Measurements from ENCODE around the gene COA8. TPM values are rescaled to one million over a fixed set of nuclear protein-coding genes. Genes with fewer than 3 reads are reported as not detected.

Gene COA8
- total and polyA plus RNA-seq, 2 of the 13 experiments (the other 11 are each of a cell fraction or from before 2014, with no cell fraction given): 10.9 to 25.1 TPM

GRCh38 chr14:103628221-103628683 is 65.5 kb downstream of the COA8 start (continued):
- TF ChIP-seq ZNF646 (CRISPR knock-in tag; IDR thresholded peaks at IDR 0.05) (no peak), ZNF761 (CRISPR knock-in tag; conservative IDR thresholded peaks at IDR 0.05) (no peak), ZNF816 (CRISPR knock-in tag; IDR thresholded peaks at IDR 0.05; ENCODE audit: borderline replicate concordance) (no peak), ATM (IDR thresholded peaks at IDR 0.05; ENCODE audit: borderline replicate concordance) (no peak), BCL6 (CRISPR knock-in tag; IDR thresholded peaks at IDR 0.05) (no peak), ZNF660 (CRISPR knock-in tag; IDR thresholded peaks at IDR 0.05; ENCODE audit: borderline replicate concordance, low read depth) (no peak; the same call in 1 of the 2 replicates), ZNF235 (CRISPR knock-in tag; IDR thresholded peaks at IDR 0.05; ENCODE audit: borderline replicate concordance) (no peak), SMYD3 (CRISPR knock-in tag; IDR thresholded peaks at IDR 0.05) (no peak), PRDM15 (CRISPR knock-in tag; IDR thresholded peaks at IDR 0.05) (no peak), ZBTB34 (CRISPR knock-in tag; IDR thresholded peaks at IDR 0.05) (no peak), ZBTB1 (CRISPR knock-in tag; IDR thresholded peaks at IDR 0.05; ENCODE audit: borderline replicate concordance) (no peak), PRDM4 (CRISPR knock-in tag; IDR thresholded peaks at IDR 0.05; ENCODE audit: borderline replicate concordance) (no peak)

All from HepG2 (cell line).